GM21447 (cell line): ENCODE results near the gene NRG3.

Source experiments
- ATAC-seq: cut with Tn5 transposase; IDR thresholded peaks from one replicate; pipeline ENCODE4 v1.9.1; 2021; ENCODE audit not compliant: unreplicated experiment

Gene NRG3

GRCh38 chr10:81874875-81875466 is at the start of gene NRG3:
Gene NRG3, plus strand, starts transcription at chr10:81875194.
- no peak for ATAC-seq

DNA sequence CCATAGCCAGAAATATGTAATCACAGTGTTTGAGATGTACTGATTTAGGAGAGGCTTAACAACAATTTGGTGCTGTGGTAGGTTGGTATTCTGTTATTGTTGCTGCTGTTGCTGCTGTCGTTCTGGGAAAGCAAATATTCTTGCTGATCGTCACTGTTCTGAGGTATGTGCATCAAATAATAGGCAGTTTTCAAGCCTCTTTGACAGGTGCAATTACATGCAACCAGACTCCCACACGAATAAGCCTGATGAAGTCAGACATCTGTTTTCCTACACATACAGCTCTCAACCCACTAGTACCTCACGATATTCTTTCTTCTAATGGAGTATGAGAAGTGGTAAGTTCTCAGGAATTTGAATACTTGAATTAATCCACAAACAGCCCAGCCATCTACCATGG is 46.7 kb upstream of the NRG3 start:
- no peak for ATAC-seq

DNA sequence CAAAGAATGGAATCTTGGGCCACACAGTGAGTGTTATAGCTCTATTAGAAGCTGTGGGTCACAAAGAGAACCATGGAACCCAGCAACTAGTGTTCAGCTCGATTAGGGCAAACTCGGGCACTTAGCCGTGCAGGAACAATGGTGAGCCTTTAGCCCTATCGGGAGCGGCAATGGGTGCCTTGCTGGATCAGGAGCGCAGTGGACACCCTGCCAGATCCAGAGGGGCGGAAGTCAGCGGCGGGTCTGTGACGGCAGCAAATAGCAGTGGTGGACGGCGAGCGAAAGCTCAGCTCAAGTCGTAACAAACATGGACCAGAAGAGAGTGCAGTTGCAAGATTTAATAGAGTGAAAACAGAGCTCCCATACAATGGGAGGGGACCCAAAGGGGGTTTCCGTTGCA is 43.9 kb upstream of the NRG3 start:
- ATAC-seq, result no peak

- ATAC-seq, result no peak
Observed at GRCh38 chr10:81838950-81839349, 36.0 kb upstream of the NRG3 start.

GRCh38 chr10:81843042-81843441 is 32.0 kb upstream of the NRG3 start:
- ATAC-seq, result no peak

- ATAC-seq, result no peak
Observed at GRCh38 chr10:81847675-81848074, 27.3 kb upstream of the NRG3 start.

DNA sequence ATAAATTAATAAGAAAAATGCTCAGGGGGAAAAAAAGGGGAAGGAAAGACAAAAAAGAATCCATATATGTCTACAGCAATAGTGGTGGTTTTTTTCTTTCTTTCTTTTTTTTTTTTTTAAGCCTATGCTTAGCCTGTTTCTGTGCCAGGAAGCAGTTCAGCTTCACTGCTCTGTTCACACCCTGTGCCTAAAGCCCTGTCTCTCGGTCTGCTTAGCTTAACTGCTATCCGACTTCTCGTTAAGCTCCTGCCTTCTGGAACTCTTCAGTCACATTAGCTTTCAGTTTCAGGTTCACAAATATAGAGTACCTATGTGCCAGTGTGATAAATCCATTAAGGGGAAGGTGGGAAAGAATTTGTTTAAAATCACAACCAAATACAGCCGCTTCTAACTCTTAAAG is 26.5 kb upstream of the NRG3 start:
- ATAC-seq, result no peak

GRCh38 chr10:81848931-81849330 is 26.1 kb upstream of the NRG3 start:
- ATAC-seq, result no peak

DNA sequence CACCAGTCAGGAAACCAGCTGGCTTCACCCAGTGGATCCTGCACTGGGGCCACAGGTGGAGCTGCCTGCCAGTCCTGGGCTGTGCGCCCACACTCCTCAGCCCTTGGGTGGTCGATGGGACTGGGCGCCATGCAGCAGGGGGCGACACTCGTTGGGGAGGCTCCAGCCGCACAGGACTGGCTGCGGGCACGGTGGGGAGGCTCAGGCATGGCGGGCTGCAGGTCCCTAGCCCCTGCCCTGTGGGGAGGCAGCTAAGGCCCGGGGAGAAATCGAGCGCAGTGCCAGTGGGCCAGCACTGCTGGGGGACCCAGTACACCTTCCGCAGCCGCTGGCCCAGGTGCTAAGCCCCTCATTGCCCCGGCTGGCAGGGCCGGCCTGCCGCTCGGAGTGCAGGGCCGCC is 12.4 kb upstream of the NRG3 start:
- no peak for ATAC-seq

- ATAC-seq, result no peak
Observed at GRCh38 chr10:81863771-81864170, 11.2 kb upstream of the NRG3 start.

DNA sequence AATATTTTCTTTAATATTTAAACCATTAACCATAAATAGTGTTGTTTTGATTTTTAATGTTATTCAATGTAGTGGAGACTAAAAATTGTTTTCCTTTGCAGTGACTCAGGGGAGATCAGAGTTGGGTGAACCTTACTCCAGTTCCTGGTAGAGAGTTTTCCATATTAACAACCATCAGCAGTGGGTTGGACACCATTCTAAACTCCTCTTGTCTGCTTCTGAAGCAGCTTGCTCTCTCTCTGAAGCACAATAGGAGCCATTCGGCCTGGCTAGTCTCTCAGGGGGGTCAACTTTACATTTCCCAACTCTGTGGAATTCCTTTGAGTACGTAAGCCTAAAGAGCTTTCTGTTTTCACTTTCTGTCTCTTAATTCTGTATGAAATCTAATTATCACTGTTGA is 9.4 kb upstream of the NRG3 start:
- ATAC-seq, result no peak

DNA sequence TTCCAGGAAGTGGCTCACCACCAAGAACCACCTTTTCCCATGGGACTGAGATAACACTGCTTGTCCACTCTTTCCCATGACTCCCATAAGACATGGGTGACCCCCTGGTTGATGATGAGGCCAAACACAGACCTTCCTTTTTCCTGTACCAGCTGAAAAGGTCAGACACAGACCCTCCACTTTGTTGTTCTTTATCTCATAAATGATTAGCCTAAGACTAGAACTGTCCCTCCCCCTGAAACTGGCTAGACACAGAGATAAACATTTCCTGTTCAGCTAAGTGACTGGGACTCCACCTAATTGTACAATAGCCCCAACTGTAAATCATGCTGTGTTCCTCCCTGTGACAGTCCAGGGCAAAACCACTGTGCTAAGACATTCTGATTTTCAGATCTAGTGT is 8.2 kb upstream of the NRG3 start:
- ATAC-seq, result peak; percentile 94

- no peak for ATAC-seq
Observed at GRCh38 chr10:81870472-81870871, 4.5 kb upstream of the NRG3 start.

- ATAC-seq, result no peak
Observed at GRCh38 chr10:81871558-81871957, 3.4 kb upstream of the NRG3 start.

DNA sequence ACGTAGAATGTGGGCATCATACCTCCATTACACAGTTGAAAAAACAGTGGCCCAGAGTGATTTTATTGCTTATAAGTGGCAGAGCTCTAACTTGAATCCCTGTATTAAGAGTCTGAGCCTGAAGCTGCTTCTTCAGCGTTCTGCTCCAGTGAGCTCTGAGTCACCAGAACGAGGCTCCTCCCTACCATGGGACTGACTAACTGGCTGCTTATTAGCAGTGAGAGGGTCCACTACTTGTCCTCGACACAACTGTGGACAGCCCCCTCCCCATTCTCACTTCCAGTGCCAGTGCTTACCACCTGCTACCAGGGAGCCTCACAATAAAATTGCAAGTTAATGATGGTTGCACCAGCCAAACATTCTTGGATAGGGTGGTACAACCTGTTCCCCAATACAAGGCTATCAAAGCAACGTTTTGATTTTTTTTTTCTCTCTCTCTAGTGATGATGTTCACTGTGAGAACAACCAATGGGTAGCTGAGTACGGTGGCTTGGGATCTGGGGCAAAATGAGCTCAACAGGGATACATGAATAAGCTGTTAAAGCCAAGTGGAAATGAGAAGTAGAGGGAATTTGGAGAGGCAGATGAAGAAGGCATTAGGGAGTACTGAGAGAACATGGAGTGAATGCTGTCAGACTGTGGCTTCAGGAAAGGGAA is 2.7 kb upstream of the NRG3 start:
- no peak for ATAC-seq

DNA sequence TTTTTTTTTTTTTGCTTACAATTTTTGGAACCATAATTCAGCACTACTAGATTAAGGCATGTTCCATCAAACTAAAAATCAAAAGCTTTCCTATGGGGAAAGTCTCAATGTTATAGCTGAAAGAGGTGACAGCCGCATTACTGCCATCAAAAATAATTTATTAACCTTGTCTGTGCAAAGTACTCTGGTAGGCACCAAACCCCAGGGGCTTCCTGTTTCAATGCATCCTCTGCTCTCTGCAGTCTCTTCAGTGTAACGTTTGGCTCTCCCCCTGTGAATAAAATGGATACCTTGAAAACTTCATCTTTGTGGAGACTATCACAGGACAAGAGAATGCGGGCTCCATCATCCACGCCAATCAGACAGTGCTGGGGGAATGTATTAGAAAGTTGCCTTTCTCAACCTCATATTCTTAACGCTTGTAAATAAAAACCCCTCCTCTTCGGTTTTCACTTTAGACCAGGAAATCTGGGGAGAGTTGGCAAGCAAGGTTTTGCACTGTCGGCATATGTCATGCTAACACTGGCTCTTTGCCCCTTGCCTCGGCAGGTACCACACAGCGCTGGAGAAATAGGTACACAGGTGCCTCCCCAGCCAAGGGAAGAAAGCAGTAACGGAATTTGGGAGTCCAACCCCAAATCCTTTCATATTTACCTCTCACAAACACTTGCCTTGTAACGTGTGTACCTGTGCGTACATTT is 1.6 kb upstream of the NRG3 start:
- ATAC-seq, result no peak

DNA sequence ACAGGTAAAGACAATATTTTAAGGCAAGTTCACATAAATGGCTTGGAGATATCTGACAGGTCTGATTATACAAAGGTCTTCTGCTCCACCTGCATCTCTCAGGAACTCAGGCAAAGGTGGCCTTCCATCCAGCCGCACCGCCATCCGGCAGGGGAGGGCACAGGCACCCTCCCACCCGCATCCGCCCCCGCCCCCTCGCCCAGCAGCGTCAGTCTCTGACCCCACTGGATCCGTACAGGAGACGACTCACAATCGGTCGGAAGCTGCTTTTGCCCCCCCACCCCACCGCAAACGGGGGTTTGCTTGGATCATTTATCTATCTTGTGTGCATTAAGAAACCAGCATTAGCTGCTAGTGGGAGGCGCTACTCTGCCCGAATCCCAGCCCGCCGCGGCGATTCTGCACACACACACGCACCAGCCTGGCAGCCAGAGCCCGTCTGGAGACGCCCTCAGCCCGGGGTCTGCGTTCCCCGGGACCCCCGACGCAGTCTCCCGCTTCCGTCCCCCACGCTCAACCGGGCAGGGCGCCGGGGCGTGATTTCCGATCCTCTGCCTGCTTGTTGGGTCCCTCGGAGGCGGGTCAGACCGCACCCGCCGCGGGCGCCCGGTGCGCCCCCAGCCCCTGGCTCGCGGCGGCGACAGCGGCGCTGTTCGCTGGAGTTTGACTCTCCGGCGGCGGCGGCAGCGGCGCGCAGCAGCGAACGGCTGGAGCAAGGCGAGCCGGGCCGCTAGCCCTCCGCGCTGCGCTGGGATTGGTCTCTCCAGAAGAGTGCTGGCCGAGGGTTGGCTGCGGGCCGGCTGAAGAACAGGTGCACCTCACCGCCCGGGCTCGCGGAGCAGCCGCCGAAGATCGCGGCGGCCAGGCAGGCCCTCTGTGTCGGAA is 820 bp upstream of the NRG3 start:
- no peak for ATAC-seq

DNA sequence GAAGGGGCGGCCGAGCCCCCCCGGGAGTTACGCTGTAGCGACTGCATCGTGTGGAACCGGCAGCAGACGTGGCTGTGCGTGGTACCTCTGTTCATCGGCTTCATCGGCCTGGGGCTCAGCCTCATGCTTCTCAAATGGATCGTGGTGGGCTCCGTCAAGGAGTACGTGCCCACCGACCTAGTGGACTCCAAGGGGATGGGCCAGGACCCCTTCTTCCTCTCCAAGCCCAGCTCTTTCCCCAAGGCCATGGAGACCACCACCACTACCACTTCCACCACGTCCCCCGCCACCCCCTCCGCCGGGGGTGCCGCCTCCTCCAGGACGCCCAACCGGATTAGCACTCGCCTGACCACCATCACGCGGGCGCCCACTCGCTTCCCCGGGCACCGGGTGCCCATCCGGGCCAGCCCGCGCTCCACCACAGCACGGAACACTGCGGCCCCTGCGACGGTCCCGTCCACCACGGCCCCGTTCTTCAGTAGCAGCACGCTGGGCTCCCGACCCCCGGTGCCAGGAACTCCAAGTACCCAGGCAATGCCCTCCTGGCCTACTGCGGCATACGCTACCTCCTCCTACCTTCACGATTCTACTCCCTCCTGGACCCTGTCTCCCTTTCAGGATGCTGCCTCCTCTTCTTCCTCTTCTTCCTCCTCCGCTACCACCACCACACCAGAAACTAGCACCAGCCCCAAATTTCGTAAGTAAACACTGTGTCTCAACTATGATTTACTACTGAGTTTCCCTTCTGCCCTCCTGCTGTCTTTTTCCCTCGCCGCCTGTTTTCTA is 666 bp downstream of the NRG3 start:
- no peak for ATAC-seq

GRCh38 chr10:81876253-81877077 is 1.5 kb downstream of the NRG3 start:
- no peak for ATAC-seq

DNA sequence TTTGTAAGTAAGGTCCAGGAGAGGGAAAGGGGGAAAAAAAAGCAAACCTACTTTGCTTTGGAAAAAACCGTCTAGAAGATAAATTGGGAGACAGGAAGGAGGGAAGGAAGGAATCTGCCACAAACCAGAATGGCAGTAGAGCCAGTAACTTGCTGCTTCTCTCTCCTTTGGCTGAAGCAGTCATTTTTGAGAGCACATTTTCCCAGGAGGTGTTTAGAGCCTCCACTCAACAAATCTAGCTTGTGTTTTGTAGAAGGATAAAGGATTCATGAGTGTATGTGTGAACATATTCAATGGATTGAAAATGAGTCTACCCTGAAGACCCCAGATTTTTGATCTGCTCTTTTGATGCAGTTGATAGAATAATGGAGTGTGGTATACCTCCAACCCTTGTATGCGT is 2.6 kb downstream of the NRG3 start:
- no peak for ATAC-seq
